ENCODE measurements around the gene MS4A4A. TPM values are rescaled to one million over a fixed set of nuclear protein-coding genes. Genes with fewer than 3 reads are reported as not detected.

MS4A4A gene
- total RNA-seq, 1 donor from 2014 or later = 13.9 TPM

DNA sequence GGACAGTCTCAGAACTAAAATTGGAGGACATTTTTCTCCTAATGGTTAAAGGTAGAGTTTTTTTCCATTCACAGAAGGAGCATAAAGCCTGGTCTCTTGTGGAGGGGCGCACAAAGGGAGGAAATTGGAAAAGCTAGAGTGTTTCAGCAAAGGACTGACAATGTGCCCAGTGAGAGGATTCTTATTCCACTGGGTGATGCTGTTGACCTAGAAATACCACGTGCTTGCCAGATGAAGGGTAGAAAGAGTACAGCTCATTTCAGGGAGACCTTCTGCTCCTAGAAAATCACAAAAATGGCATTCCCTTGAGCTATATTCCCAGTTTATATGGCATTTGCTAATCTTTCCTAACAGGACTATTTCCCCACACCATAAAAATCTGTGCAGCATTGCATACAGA, 67.7 kb downstream of the MS4A4A start:
- no peaks in the 10 kb centered on the region for H3K9me3 ChIP-seq (replicated peaks)
- H3K36me3 ChIP-seq = no peaks in the 10 kb centered on the region
- intact Hi-C loops (cut with micrococcal nuclease) = no loop called here
- H3K4me1 ChIP-seq = no peaks in the 10 kb centered on the region
- no peak for DNase-seq
- H3K27me3 ChIP-seq (ENCODE audit: low read depth) = peaks cover 14% of the 10 kb centered on the region
- H3K27ac ChIP-seq (replicated peaks) = no peak overlapping the region
- TF ChIP-seq, protein P1, sequence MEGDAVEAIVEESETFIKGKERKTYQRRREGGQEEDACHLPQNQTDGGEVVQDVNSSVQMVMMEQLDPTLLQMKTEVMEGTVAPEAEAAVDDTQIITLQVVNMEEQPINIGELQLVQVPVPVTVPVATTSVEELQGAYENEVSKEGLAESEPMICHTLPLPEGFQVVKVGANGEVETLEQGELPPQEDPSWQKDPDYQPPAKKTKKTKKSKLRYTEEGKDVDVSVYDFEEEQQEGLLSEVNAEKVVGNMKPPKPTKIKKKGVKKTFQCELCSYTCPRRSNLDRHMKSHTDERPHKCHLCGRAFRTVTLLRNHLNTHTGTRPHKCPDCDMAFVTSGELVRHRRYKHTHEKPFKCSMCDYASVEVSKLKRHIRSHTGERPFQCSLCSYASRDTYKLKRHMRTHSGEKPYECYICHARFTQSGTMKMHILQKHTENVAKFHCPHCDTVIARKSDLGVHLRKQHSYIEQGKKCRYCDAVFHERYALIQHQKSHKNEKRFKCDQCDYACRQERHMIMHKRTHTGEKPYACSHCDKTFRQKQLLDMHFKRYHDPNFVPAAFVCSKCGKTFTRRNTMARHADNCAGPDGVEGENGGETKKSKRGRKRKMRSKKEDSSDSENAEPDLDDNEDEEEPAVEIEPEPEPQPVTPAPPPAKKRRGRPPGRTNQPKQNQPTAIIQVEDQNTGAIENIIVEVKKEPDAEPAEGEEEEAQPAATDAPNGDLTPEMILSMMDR (IDR thresholded peaks at IDR 0.05; ENCODE audit: borderline replicate concordance) = no peak
- H3K4me3 ChIP-seq = no peak overlapping the region

- TF ChIP-seq, protein P1 (IDR thresholded peaks at IDR 0.05; ENCODE audit: borderline replicate concordance) = no peak
- H3K27me3 ChIP-seq (ENCODE audit: low read depth) = peaks cover 14% of the 10 kb centered on the region
- H3K4me1 ChIP-seq = no peaks in the 10 kb centered on the region
- no peaks in the 10 kb centered on the region for H3K9me3 ChIP-seq (replicated peaks)
- H3K27ac ChIP-seq (replicated peaks) = no peak overlapping the region
- no peak for DNase-seq
- no peak overlapping the region for H3K4me3 ChIP-seq
- intact Hi-C loops (cut with micrococcal nuclease) = no loop called here
- H3K36me3 ChIP-seq = no peaks in the 10 kb centered on the region
Observed at GRCh38 chr11:60349990-60350389, 69.5 kb downstream of the MS4A4A start.

- TF ChIP-seq, protein P1 (IDR thresholded peaks at IDR 0.05; ENCODE audit: borderline replicate concordance) = no peak
Observed at GRCh38 chr11:60357771-60358170, 77.3 kb downstream of the MS4A4A start.

More at GRCh38 chr11:60357771-60358170, 77.3 kb downstream of the MS4A4A start:
- intact Hi-C loops (cut with micrococcal nuclease) = no loop called here
- Histone ChIP-seq H3K27ac (replicated peaks) (no peak overlapping the region), H3K9me3 (replicated peaks) (peaks cover 25% of the 10 kb centered on the region), H3K4me1 (no peaks in the 10 kb centered on the region), H3K4me3 (no peak overlapping the region), H3K36me3 (no peaks in the 10 kb centered on the region), H3K27me3 (ENCODE audit: low read depth) (no peaks in the 10 kb centered on the region)
- no peak for DNase-seq

Other genes starting within 250 kb of the MS4A4A start
- not detected for gene OOSP2, start 240.3 kb upstream of the MS4A4A start, total RNA-seq
- not detected for gene MS4A3, start 224.0 kb upstream of the MS4A4A start, total RNA-seq
- 0.41 TPM for gene MS4A2, start 192.0 kb upstream of the MS4A4A start, total RNA-seq
- 42.1 TPM for gene MS4A6A, start 97.6 kb upstream of the MS4A4A start, total RNA-seq
- gene MS4A4E, start 37.5 kb upstream of the MS4A4A start, total RNA-seq = 0.93 TPM
- not detected for gene MS4A6E, start 46.6 kb downstream of the MS4A4A start, total RNA-seq
- 13.1 TPM for gene MS4A7, start 97.9 kb downstream of the MS4A4A start, total RNA-seq
- gene MS4A14, start 115.8 kb downstream of the MS4A4A start, total RNA-seq = 1.1 TPM
- not detected for gene MS4A5, start 148.9 kb downstream of the MS4A4A start, total RNA-seq
- gene MS4A1, start 175.2 kb downstream of the MS4A4A start, total RNA-seq = not detected
- gene MS4A12, start 212.1 kb downstream of the MS4A4A start, total RNA-seq = not detected
- gene MS4A13, start 234.7 kb downstream of the MS4A4A start, total RNA-seq = not detected

All from left ventricle myocardium inferior (tissue), 1 donor.